Hepatocyte (in vitro differentiated cells): ENCODE measurements around the gene TP53I11. TPM values are rescaled to one million over a fixed set of nuclear protein-coding genes. Genes with fewer than 3 reads are reported as not detected.

Source experiments
- DNase-seq: peaks from one replicate; pipeline ENCODE4 v3.0.0-alpha.2; 2016; ENCODE audit warnings: low spot score
- H2AFZ ChIP-seq: fragments of 200-600 bp; sonication (generic); 2 replicates; pipeline ENCODE4 v1.6.0; 2016; ENCODE audit warnings: antibody characterized with exemption, mild to moderate bottlenecking
- H3K27ac ChIP-seq: fragments of 200-600 bp; sonication (generic); 2 replicates; pipeline ENCODE4 v1.5.1; 2016; ENCODE audit warnings: mild to moderate bottlenecking
- H3K27me3 ChIP-seq: fragments of 200-600 bp; sonication (generic); 2 replicates; pipeline ENCODE4 v1.6.1; 2016
- H3K36me3 ChIP-seq: fragments of 200-600 bp; sonication (generic); replicated peaks from 2 replicates; pipeline ENCODE4 v1.5.1; 2016; ENCODE audit warnings: low read depth; ENCODE audit not compliant: insufficient read depth
- H3K4me1 ChIP-seq: fragments of 200-600 bp; sonication (generic); 2 replicates; pipeline ENCODE4 v1.5.1; 2016; ENCODE audit warnings: mild to moderate bottlenecking, moderate library complexity; ENCODE audit not compliant: insufficient read depth
- H3K4me2 ChIP-seq: fragments of 200-600 bp; sonication (generic); 2 replicates; pipeline ENCODE4 v1.6.0; 2016
- H3K4me3 ChIP-seq: fragments of 200-600 bp; sonication (generic); 2 replicates; pipeline ENCODE4 v1.5.1; 2016; ENCODE audit warnings: mild to moderate bottlenecking
- H3K79me2 ChIP-seq: fragments of 200-600 bp; sonication (generic); 2 replicates; pipeline ENCODE4 v1.6.0; 2017; ENCODE audit warnings: mild to moderate bottlenecking
- H3K9me2 ChIP-seq: fragments of 200-600 bp; sonication (generic); replicated peaks from 2 replicates; pipeline ENCODE4 v1.6.0; 2017; ENCODE audit warnings: mild to moderate bottlenecking; ENCODE audit not compliant: insufficient read depth
- H3K9me3 ChIP-seq: fragments of 200-600 bp; sonication (generic); 2 replicates; pipeline ENCODE4 v1.5.1; 2016; ENCODE audit warnings: low read depth, mild to moderate bottlenecking
- H4K20me1 ChIP-seq: fragments of 200-600 bp; sonication (generic); 2 replicates; pipeline ENCODE4 v1.6.0; 2016; ENCODE audit warnings: mild to moderate bottlenecking; ENCODE audit not compliant: insufficient read depth, poor library complexity, severe bottlenecking
- CTCF ChIP-seq: fragments of 200-600 bp; sonication (generic); IDR thresholded peaks from 2 replicates; pipeline ENCODE4 v1.5.1; 2016; ENCODE audit warnings: antibody characterized with exemption, mild to moderate bottlenecking; ENCODE audit not compliant: poor library complexity
- EZH2 ChIP-seq: fragments of 200-600 bp; sonication (generic); IDR thresholded peaks from 2 replicates; pipeline ENCODE4 v1.6.1; 2016; ENCODE audit warnings: antibody characterized with exemption, mild to moderate bottlenecking, borderline replicate concordance
- EZH2phosphoT487 ChIP-seq: fragments of 200-600 bp; sonication (generic); IDR thresholded peaks from one replicate; pipeline ENCODE4 v1.6.1; 2018; ENCODE audit warnings: antibody characterized with exemption, mild to moderate bottlenecking, low read depth, moderate library complexity; ENCODE audit not compliant: unreplicated experiment, severe bottlenecking
- WGBS: methylation state at CpG from one replicate; pipeline ENCODE4 v1.1.6; 2016; ENCODE audit warnings: low lambda C conversion rate; ENCODE audit errors: missing lambda C conversion rate; 5-methylcytosine and 5-hydroxymethylcytosine counted together
- polyA plus RNA-seq: library from polyadenylated mRNA; unstranded; fragments of >200 nt; fragmentation: Nextera tagmentation; extraction: Ambion mirVana; gene quantifications from 2 replicates; pipeline ENCODE4 v1.2.1, GENCODE V29; 2016
- total RNA-seq: library from RNA; depleted of rRNA; stranded (reverse); fragments of >200 nt; gene quantifications from 2 replicates; pipeline ENCODE4 v1.2.3, GENCODE V29; 2014

The TP53I11 gene
- total and polyA plus RNA-seq, 2 experiments from 2014 or later: 15.4 to 41.8 TPM

DNA sequence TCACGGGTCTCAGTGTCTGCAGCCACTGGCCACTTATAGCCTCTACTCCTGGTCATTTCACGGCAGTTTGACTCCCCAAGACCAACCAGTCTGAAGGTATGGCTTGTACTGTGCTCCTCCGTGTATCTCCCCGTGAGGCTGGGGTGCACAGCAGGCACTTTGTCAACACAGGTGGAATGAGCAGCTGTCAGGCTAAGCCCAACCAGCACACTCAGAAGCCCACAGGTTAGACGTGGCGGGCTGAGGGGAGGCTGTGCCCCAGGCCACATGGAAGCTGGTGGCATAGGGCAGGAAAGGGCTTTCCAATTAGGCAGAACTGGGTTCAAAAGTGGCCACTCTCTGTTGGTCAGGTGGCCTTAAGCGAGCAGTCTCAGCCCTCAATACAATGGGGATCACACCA, 7.0 kb downstream of the TP53I11 start:
- Histone ChIP-seq H3K36me3 (no peaks in the 10 kb centered on the region), H3K4me3 (no peak overlapping the region), H3K4me2 (no peak overlapping the region)

DNA sequence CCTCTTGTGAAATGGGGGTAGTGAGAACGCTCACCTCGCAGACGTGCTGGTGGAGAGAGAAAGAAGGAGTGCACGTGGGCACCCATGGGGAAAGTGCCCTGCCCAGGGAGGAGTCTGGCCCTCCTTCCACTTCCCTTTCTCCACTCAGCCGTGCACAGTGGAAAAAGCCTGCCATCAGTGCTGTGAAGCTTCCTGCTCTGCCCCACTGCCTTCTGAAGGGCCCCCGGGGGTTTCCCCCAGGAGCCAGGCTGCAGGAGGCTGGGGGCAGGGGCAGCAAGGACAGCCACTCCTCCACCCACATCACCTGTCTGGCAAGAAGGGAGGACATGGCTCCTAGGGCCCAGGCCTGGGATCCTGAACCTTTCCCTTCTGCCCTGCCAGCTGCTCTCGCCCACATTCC, 7.6 kb downstream of the TP53I11 start:
- H3K36me3 ChIP-seq: no peaks in the 10 kb centered on the region
- no peak overlapping the region for H3K27ac ChIP-seq
- no peaks in the 10 kb centered on the region for H4K20me1 ChIP-seq
- H3K27me3 ChIP-seq: no peaks in the 10 kb centered on the region
- H3K4me1 ChIP-seq: no peaks in the 10 kb centered on the region
- H2AFZ ChIP-seq: no peak overlapping the region
- H3K9me3 ChIP-seq: no peaks in the 10 kb centered on the region
- no peak overlapping the region for H3K4me2 ChIP-seq
- H3K4me3 ChIP-seq: no peak overlapping the region
- TF ChIP-seq EZH2 (no peak), CTCF (no peak), EZH2phosphoT487 (no peak)
- DNase-seq: no peak
- H3K79me2 ChIP-seq: peaks cover 8% of the 10 kb centered on the region
- no peaks in the 10 kb centered on the region for H3K9me2 ChIP-seq
- 83% methylated on average over 7 of the region's 7 CpGs for WGBS

More for the DNA sequence above, 7.0 kb downstream of the TP53I11 start:
- Histone ChIP-seq H3K27me3 (no peaks in the 10 kb centered on the region), H3K79me2 (peaks cover 14% of the 10 kb centered on the region), H2AFZ (no peak overlapping the region), H3K9me2 (no peaks in the 10 kb centered on the region), H4K20me1 (no peaks in the 10 kb centered on the region), H3K27ac (no peak overlapping the region), H3K9me3 (no peaks in the 10 kb centered on the region), H3K4me1 (no peaks in the 10 kb centered on the region)
- no peak for DNase-seq
- TF ChIP-seq EZH2phosphoT487 (no peak), EZH2 (no peak), CTCF (no peak)
- 72% methylated on average over 7 of the region's 7 CpGs for WGBS

GRCh38 chr11:44942029-44942955, 8.4 kb downstream of the TP53I11 start:
- no peak overlapping the region for H3K4me3 ChIP-seq
- no peaks in the 10 kb centered on the region for H4K20me1 ChIP-seq
- no peaks in the 10 kb centered on the region for H3K9me3 ChIP-seq
- DNase-seq: no peak
- H2AFZ ChIP-seq: no peak overlapping the region
- no peaks in the 10 kb centered on the region for H3K9me2 ChIP-seq
- H3K79me2 ChIP-seq: peaks cover 4% of the 10 kb centered on the region
- H3K4me2 ChIP-seq: no peak overlapping the region
- TF ChIP-seq EZH2phosphoT487 (no peak), CTCF (no peak), EZH2 (no peak)
- WGBS: 93% methylated on average over 10 of the region's 10 CpGs
- no peaks in the 10 kb centered on the region for H3K4me1 ChIP-seq
- no peaks in the 10 kb centered on the region for H3K36me3 ChIP-seq
- no peak overlapping the region for H3K27ac ChIP-seq
- H3K27me3 ChIP-seq: no peaks in the 10 kb centered on the region
